AG04449 (cell line): ENCODE data around the gene IDH3A.

Source experiments
- CTCF ChIA-PET: fragments of 350-600 bp; formaldehyde crosslinking; extraction: SDS; loops from one replicate; lab custom pipeline; 2021; ENCODE audit warnings: antibody characterized with exemption; lab: Yijun Ruan, JAX
- POLR2A ChIA-PET: fragments of 400-600, 350-600 bp; formaldehyde crosslinking; extraction: SDS; loops from one replicate; lab custom pipeline; 2020; ENCODE audit warnings: antibody characterized with exemption, inconsistent platforms; lab: Yijun Ruan, JAX
- DNase-seq: peaks from one replicate; pipeline ENCODE4 v3.0.0-alpha.2; 2010; ENCODE audit warnings: low read depth, low spot score
- H3K4me3 ChIP-seq: 2 replicates; pipeline ENCODE4 v1.5.1; 2011; ENCODE audit warnings: low read depth, mild to moderate bottlenecking, control low read depth, low read length
- CTCF ChIP-seq: IDR thresholded peaks from one replicate; pipeline ENCODE4 v1.5.1; 2011; ENCODE audit warnings: mild to moderate bottlenecking, moderate library complexity, low read length, control low read depth, inconsistent platforms; ENCODE audit not compliant: insufficient read depth; ENCODE audit errors: missing control alignments

Gene IDH3A

GRCh38 chr15:78209646-78210348, 60.6 kb downstream of the IDH3A start:
- no peak for TF ChIP-seq CTCF
- no peak overlapping the region for H3K4me3 ChIP-seq
- POLR2A ChIA-PET = no interaction called here
- CTCF ChIA-PET = interaction anchor here (5.8 kb wide), 1 partner anchor 31 kb away, joined by 35 read pairs; no protein-coding TSS in a partner anchor
- DNase-seq = no peak

- CTCF ChIA-PET = interaction anchor here (5.8 kb wide), 1 partner anchor 31 kb away, joined by 35 read pairs; no protein-coding TSS in a partner anchor
- H3K4me3 ChIP-seq = no peak overlapping the region
- TF ChIP-seq CTCF = no peak
- POLR2A ChIA-PET = no interaction called here
- DNase-seq = no peak
Observed at GRCh38 chr15:78210349-78210717, 61.2 kb downstream of the IDH3A start.

DNA sequence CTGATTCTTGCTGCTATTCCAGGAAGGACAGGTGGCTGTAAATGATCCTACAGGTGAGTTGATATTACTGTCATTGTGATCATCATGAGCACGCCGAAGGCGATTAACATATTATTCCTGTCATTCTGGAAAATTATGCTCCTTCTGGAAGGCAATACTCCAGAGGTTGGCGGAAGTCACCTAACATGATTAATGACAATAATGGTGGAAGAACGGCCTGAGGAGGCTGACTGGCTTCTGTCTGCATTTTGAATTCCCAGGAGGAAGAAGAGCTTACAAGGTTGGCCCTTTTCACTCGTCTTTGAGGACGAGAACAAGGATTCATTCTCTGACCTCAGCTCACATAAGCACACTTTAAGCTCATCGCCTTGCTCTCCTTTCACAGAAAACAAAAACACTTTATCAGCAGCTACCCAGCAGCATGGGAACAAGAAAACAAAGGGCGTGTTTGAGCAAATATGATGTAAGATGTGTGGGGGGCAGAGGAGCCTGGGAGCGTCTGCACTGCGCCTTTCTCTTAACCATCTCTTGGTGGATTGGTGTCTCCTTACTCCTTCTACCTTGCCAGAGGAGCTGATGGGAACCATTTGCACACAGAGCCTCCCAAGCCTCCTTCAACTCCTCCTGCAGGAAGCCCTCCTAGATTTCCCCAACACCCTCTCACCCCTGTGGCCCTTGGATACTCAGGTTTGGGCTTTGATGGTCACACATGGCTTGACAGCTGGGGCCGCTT, 62.2 kb downstream of the IDH3A start:
- no peak overlapping the region for H3K4me3 ChIP-seq
- ChIA-PET POLR2A (no interaction called here), CTCF (interaction anchor here (0.8 to 5.8 kb wide), 7 partner anchors 12 to 245 kb away, joined by 3 to 35 read pairs (median 4); partner anchors contain the start of gene CIB2)
- TF ChIP-seq CTCF = no peak
- DNase-seq = no peak

GRCh38 chr15:78212008-78212407, 62.8 kb downstream of the IDH3A start:
- DNase-seq = no peak
- ChIA-PET CTCF (interaction anchor here (0.8 to 5.8 kb wide), 4 partner anchors 16 to 104 kb away, joined by 3 to 35 read pairs (median 6); partner anchors contain the start of gene CIB2), POLR2A (interaction anchor here (0.7 kb wide), 1 partner anchor 9 kb away, joined by 3 read pairs; no protein-coding TSS in a partner anchor)
- H3K4me3 ChIP-seq = no peak overlapping the region
- no peak for TF ChIP-seq CTCF

- ChIA-PET POLR2A (interaction anchor here (0.7 kb wide), 1 partner anchor 10 kb away, joined by 3 read pairs; no protein-coding TSS in a partner anchor), CTCF (interaction anchor here (1.8 to 5.8 kb wide), 3 partner anchors 17 to 105 kb away, joined by 6 to 35 read pairs (median 6); no protein-coding TSS in a partner anchor)
- no peak for DNase-seq
- no peak overlapping the region for H3K4me3 ChIP-seq
- TF ChIP-seq CTCF = no peak
Observed at GRCh38 chr15:78212546-78213424, 63.6 kb downstream of the IDH3A start.
